H1 (cell line): ENCODE data around the gene EPB41L2. TPM values are rescaled to one million over a fixed set of nuclear protein-coding genes. Genes with fewer than 3 reads are reported as not detected.

Source experiments
- BCL11A ChIP-seq, 2 experiments: IDR thresholded peaks; one replicate each; pipeline ENCODE4 v1.6.1; 2011; ENCODE audit warnings: low read depth in 2 of 2, low read length in 2 of 2, mild to moderate bottlenecking in 2 of 2
- CHD2 ChIP-seq: IDR thresholded peaks from 2 replicates; pipeline ENCODE4 v1.6.1; 2012; ENCODE audit warnings: low read length, improper control_type of control experiment
- CREB1 ChIP-seq: IDR thresholded peaks from 2 replicates; pipeline ENCODE4 v1.6.1; 2012; ENCODE audit warnings: inconsistent platforms
- GABPA ChIP-seq: IDR thresholded peaks from 2 replicates; pipeline ENCODE4 v1.6.1; 2011; ENCODE audit warnings: mild to moderate bottlenecking, low read length, moderate library complexity, borderline replicate concordance; ENCODE audit not compliant: insufficient read depth
- NRF1 ChIP-seq: IDR thresholded peaks from 2 replicates; pipeline ENCODE4 v1.6.1; 2011; ENCODE audit warnings: mild to moderate bottlenecking, low read depth, low read length, improper control_type of control experiment
- SIX5 ChIP-seq: IDR thresholded peaks from 2 replicates; pipeline ENCODE4 v1.6.1; 2011; ENCODE audit warnings: mild to moderate bottlenecking, low read depth, low read length
- SRF ChIP-seq: IDR thresholded peaks from 2 replicates; pipeline ENCODE4 v1.6.1; 2011; ENCODE audit warnings: mild to moderate bottlenecking, low read depth, low read length, moderate library complexity
- TCF12 ChIP-seq: IDR thresholded peaks from 2 replicates; pipeline ENCODE4 v1.6.1; 2011; ENCODE audit warnings: low read depth, mild to moderate bottlenecking, low read length
- YY1 ChIP-seq: IDR thresholded peaks from 2 replicates; pipeline ENCODE4 v1.6.1; 2011; ENCODE audit warnings: low read depth, mild to moderate bottlenecking, low read length
- polyA plus RNA-seq, 7 experiments: library from polyadenylated mRNA; depleted of rRNA in 3 of 7; stranded (reverse) in 5 of 7; unstranded in 2 of 7; fragments of >200 nt in 5 of 7; fragments of 200-250 nt in 2 of 7; gene quantifications; 1 replicate in 5 of 7; 2 replicates in 1 of 7; 4 replicates in 1 of 7; pipeline versions ENCODE4 v1.2.1 to v1.2.3, GENCODE V29; 2011 to 2013; ENCODE audit warnings: missing spikeins in 2 of 7, mixed read lengths in 2 of 7
- total RNA-seq: library from RNA; stranded (reverse); fragmentation: NEBNext Ultra II Directional; extraction: Animal tissue kit (Norgen Biotek cat#: 25700); gene quantifications from 2 replicates; pipeline ENCODE4 v1.2.1, GENCODE V29; 2021
- TF ChIP-seq, protein P1 (sequence below): fragments of 300-600 bp; sonication (generic); IDR thresholded peaks from 2 replicates; pipeline ENCODE4 v1.7.1; 2012; ENCODE audit warnings: low read length, moderate library complexity, mild to moderate bottlenecking, inconsistent platforms; ENCODE audit not compliant: insufficient replicate concordance
- TF ChIP-seq, protein P2 (sequence below), 3 experiments: IDR thresholded peaks; 1 replicate in 2 of 3; 2 replicates in 1 of 3; pipeline versions ENCODE4 v1.5.1 to v1.6.1; 2011; ENCODE audit warnings: low read length in 3 of 3, mild to moderate bottlenecking in 3 of 3, inconsistent platforms in 2 of 3, low read depth in 1 of 3, moderate library complexity in 1 of 3; ENCODE audit not compliant: insufficient read depth in 1 of 3; ENCODE audit errors: control extremely low read depth in 1 of 3

Gene EPB41L2
- total and polyA plus RNA-seq, 2 of the 8 experiments (the other 6 are each of a cell fraction or from before 2014, with no cell fraction given) = 22.5 to 123 TPM

DNA sequence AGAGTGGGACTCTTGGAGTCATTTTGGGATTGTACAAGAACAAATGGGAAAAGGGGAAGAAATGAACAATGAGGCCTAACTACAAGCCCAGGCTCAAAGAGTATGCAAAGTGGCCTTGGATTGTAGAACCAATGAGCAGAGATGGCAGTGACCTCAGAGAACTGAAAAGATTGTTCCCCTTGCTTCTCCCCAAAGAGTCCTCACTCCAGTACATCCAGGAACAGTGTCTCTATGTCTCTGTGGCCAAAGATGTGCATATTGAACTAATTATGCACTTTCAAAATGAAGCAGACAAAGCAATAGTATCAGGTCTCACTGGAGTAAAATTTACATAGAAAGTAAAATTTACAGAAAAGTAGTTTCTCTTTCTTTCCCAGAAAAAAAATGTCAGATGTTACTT lies 154.9 kb downstream of the EPB41L2 start (continued):
- TF ChIP-seq, protein P1, sequence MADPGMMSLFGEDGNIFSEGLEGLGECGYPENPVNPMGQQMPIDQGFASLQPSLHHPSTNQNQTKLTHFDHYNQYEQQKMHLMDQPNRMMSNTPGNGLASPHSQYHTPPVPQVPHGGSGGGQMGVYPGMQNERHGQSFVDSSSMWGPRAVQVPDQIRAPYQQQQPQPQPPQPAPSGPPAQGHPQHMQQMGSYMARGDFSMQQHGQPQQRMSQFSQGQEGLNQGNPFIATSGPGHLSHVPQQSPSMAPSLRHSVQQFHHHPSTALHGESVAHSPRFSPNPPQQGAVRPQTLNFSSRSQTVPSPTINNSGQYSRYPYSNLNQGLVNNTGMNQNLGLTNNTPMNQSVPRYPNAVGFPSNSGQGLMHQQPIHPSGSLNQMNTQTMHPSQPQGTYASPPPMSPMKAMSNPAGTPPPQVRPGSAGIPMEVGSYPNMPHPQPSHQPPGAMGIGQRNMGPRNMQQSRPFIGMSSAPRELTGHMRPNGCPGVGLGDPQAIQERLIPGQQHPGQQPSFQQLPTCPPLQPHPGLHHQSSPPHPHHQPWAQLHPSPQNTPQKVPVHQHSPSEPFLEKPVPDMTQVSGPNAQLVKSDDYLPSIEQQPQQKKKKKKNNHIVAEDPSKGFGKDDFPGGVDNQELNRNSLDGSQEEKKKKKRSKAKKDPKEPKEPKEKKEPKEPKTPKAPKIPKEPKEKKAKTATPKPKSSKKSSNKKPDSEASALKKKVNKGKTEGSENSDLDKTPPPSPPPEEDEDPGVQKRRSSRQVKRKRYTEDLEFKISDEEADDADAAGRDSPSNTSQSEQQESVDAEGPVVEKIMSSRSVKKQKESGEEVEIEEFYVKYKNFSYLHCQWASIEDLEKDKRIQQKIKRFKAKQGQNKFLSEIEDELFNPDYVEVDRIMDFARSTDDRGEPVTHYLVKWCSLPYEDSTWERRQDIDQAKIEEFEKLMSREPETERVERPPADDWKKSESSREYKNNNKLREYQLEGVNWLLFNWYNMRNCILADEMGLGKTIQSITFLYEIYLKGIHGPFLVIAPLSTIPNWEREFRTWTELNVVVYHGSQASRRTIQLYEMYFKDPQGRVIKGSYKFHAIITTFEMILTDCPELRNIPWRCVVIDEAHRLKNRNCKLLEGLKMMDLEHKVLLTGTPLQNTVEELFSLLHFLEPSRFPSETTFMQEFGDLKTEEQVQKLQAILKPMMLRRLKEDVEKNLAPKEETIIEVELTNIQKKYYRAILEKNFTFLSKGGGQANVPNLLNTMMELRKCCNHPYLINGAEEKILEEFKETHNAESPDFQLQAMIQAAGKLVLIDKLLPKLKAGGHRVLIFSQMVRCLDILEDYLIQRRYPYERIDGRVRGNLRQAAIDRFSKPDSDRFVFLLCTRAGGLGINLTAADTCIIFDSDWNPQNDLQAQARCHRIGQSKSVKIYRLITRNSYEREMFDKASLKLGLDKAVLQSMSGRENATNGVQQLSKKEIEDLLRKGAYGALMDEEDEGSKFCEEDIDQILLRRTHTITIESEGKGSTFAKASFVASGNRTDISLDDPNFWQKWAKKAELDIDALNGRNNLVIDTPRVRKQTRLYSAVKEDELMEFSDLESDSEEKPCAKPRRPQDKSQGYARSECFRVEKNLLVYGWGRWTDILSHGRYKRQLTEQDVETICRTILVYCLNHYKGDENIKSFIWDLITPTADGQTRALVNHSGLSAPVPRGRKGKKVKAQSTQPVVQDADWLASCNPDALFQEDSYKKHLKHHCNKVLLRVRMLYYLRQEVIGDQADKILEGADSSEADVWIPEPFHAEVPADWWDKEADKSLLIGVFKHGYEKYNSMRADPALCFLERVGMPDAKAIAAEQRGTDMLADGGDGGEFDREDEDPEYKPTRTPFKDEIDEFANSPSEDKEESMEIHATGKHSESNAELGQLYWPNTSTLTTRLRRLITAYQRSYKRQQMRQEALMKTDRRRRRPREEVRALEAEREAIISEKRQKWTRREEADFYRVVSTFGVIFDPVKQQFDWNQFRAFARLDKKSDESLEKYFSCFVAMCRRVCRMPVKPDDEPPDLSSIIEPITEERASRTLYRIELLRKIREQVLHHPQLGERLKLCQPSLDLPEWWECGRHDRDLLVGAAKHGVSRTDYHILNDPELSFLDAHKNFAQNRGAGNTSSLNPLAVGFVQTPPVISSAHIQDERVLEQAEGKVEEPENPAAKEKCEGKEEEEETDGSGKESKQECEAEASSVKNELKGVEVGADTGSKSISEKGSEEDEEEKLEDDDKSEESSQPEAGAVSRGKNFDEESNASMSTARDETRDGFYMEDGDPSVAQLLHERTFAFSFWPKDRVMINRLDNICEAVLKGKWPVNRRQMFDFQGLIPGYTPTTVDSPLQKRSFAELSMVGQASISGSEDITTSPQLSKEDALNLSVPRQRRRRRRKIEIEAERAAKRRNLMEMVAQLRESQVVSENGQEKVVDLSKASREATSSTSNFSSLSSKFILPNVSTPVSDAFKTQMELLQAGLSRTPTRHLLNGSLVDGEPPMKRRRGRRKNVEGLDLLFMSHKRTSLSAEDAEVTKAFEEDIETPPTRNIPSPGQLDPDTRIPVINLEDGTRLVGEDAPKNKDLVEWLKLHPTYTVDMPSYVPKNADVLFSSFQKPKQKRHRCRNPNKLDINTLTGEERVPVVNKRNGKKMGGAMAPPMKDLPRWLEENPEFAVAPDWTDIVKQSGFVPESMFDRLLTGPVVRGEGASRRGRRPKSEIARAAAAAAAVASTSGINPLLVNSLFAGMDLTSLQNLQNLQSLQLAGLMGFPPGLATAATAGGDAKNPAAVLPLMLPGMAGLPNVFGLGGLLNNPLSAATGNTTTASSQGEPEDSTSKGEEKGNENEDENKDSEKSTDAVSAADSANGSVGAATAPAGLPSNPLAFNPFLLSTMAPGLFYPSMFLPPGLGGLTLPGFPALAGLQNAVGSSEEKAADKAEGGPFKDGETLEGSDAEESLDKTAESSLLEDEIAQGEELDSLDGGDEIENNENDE = no peak
- no peak for TF ChIP-seq BCL11A (IDR thresholded peaks at IDR 0.05; ENCODE audit: low read depth in 2 of 2, low read length in 2 of 2)
- TF ChIP-seq SIX5 = no peak
- no peak for TF ChIP-seq SRF
- TF ChIP-seq TCF12 = no peak
- no peak for TF ChIP-seq GABPA
- TF ChIP-seq CHD2 = no peak
- TF ChIP-seq NRF1 = no peak
- TF ChIP-seq, protein P2, sequence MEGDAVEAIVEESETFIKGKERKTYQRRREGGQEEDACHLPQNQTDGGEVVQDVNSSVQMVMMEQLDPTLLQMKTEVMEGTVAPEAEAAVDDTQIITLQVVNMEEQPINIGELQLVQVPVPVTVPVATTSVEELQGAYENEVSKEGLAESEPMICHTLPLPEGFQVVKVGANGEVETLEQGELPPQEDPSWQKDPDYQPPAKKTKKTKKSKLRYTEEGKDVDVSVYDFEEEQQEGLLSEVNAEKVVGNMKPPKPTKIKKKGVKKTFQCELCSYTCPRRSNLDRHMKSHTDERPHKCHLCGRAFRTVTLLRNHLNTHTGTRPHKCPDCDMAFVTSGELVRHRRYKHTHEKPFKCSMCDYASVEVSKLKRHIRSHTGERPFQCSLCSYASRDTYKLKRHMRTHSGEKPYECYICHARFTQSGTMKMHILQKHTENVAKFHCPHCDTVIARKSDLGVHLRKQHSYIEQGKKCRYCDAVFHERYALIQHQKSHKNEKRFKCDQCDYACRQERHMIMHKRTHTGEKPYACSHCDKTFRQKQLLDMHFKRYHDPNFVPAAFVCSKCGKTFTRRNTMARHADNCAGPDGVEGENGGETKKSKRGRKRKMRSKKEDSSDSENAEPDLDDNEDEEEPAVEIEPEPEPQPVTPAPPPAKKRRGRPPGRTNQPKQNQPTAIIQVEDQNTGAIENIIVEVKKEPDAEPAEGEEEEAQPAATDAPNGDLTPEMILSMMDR (IDR thresholded peaks at IDR 0.05; ENCODE audit: control extremely low read depth in 1 of 3, insufficient read depth in 1 of 3, low read depth in 1 of 3, low read length in 3 of 3) = no peak
- no peak for TF ChIP-seq CREB1
- TF ChIP-seq YY1 = no peak
